Activated T-cell treated with anti-CD3 and anti-CD28 coated beads, Interleukin-2, amount 50 U/mL, for 72 hours (primary cell): ENCODE results near the gene MYADM. TPM values are rescaled to one million over a fixed set of nuclear protein-coding genes. Genes with fewer than 3 reads are reported as not detected.

Experiments used
- ATAC-seq, 2 donors: fragments of 150-1000 bp; cut with Tn5 transposase; replicated peaks in 1 of 2; 2 replicates each; pipeline ENCODE4 v1.10.0; 2021; ENCODE audit warnings: moderate library complexity in 2 of 2, mild to moderate bottlenecking in 1 of 2
- DNase-seq, 2 donors: peaks; one replicate each; pipeline ENCODE4 v3.0.0; 2021 to 2022; ENCODE audit warnings: mixed read lengths in 1 of 2
- H3K27ac Mint-ChIP-seq: one replicate; pipeline ENCODE4 v1.8.0; 2022; ENCODE audit warnings: mild to moderate bottlenecking, moderate library complexity, mixed read lengths
- H3K27me3 Mint-ChIP-seq: one replicate; pipeline ENCODE4 v1.8.0; 2022; ENCODE audit warnings: low read depth, mixed read lengths
- H3K36me3 Mint-ChIP-seq, 2 donors: one replicate each; pipeline ENCODE4 v1.8.0; 2022; ENCODE audit warnings: mixed read lengths in 2 of 2, mild to moderate bottlenecking in 1 of 2; ENCODE audit not compliant: insufficient read depth in 2 of 2
- H3K4me1 Mint-ChIP-seq: one replicate; pipeline ENCODE4 v1.8.0; 2022; ENCODE audit warnings: low read depth, mixed read lengths
- H3K4me3 Mint-ChIP-seq, 2 donors: one replicate each; pipeline ENCODE4 v1.8.0; 2022; ENCODE audit warnings: mild to moderate bottlenecking in 2 of 2, mixed read lengths in 2 of 2, moderate library complexity in 2 of 2
- H3K9me3 Mint-ChIP-seq, 2 donors: one replicate each; pipeline ENCODE4 v1.8.0; 2022; ENCODE audit warnings: mixed read lengths in 2 of 2
- total RNA-seq, 2 donors: library from RNA; stranded (reverse); gene quantifications; one replicate each; pipeline ENCODE4 v1.2.3, GENCODE V29; 2022

MYADM gene
- total RNA-seq, 2 donors from 2014 or later = 32.7 to 43.5 TPM

- Mint-ChIP-seq H3K4me1 (peaks cover 63% of the 10 kb centered on the region), H3K27ac (peak overlapping the region; percentile 21), H3K36me3 (peaks cover 11 to 17% of the 10 kb centered on the region in 2 donors), H3K27me3 (no peaks in the 10 kb centered on the region), H3K4me3 (peak overlapping the region; percentile 45 to 47), H3K9me3 (no peaks in the 10 kb centered on the region)
- no peak for ATAC-seq
- DNase-seq = no peak
These were observed 6.3 kb downstream of the MYADM start for GRCh38 chr19:53873773-53874605.

- peak overlapping the region; percentile 45 to 47 for H3K4me3 Mint-ChIP-seq
- H3K27me3 Mint-ChIP-seq = no peaks in the 10 kb centered on the region
- peaks cover 65% of the 10 kb centered on the region for H3K4me1 Mint-ChIP-seq
- ATAC-seq = no peak
- DNase-seq = no peak
- H3K9me3 Mint-ChIP-seq = no peaks in the 10 kb centered on the region
- peaks cover 11 to 17% of the 10 kb centered on the region in 2 donors for H3K36me3 Mint-ChIP-seq
- H3K27ac Mint-ChIP-seq = peak overlapping the region; percentile 21
These were observed 6.9 kb downstream of the MYADM start for GRCh38 chr19:53874606-53874990.

GRCh38 chr19:53875602-53876325, 8.1 kb downstream of the MYADM start:
- Mint-ChIP-seq H3K4me3 (no peak overlapping the region), H3K4me1 (peaks cover 59% of the 10 kb centered on the region), H3K9me3 (no peaks in the 10 kb centered on the region), H3K27me3 (no peaks in the 10 kb centered on the region), H3K36me3 (peaks cover 9 to 17% of the 10 kb centered on the region in 2 donors), H3K27ac (no peak overlapping the region)
- DNase-seq (no peak), ATAC-seq (no peak)

GRCh38 chr19:53876651-53877224, 9.1 kb downstream of the MYADM start:
- Mint-ChIP-seq H3K27me3 (no peaks in the 10 kb centered on the region), H3K4me1 (peaks cover 50% of the 10 kb centered on the region), H3K9me3 (no peaks in the 10 kb centered on the region), H3K4me3 (peak overlapping the region; percentile 26 to 50), H3K27ac (no peak overlapping the region), H3K36me3 (peaks cover 9 to 16% of the 10 kb centered on the region in 2 donors)
- ATAC-seq (no peak), DNase-seq (no peak)

- peaks cover 9 to 16% of the 10 kb centered on the region in 2 donors for H3K36me3 Mint-ChIP-seq
- H3K27ac Mint-ChIP-seq = no peak overlapping the region
- H3K9me3 Mint-ChIP-seq = no peaks in the 10 kb centered on the region
- DNase-seq (peak; percentile 28 to 51), ATAC-seq (no peak)
- no peaks in the 10 kb centered on the region for H3K27me3 Mint-ChIP-seq
- peaks cover 48% of the 10 kb centered on the region for H3K4me1 Mint-ChIP-seq
- peak overlapping the region; percentile 26 to 50 for H3K4me3 Mint-ChIP-seq
These were observed 9.7 kb downstream of the MYADM start for GRCh38 chr19:53877361-53877766.

GRCh38 chr19:53878776-53879139, 11.1 kb downstream of the MYADM start:
- no peak for DNase-seq
- H3K27me3 Mint-ChIP-seq = peaks cover 4% of the 10 kb centered on the region
- no peak overlapping the region for H3K4me3 Mint-ChIP-seq
- no peaks in the 10 kb centered on the region for H3K9me3 Mint-ChIP-seq
- H3K27ac Mint-ChIP-seq = no peak overlapping the region
- peaks cover 7 to 11% of the 10 kb centered on the region in 2 donors for H3K36me3 Mint-ChIP-seq
- peaks cover 46% of the 10 kb centered on the region for H3K4me1 Mint-ChIP-seq
- peak in 1 of 2 donors; percentile 3 for ATAC-seq

GRCh38 chr19:53879140-53880081, 11.7 kb downstream of the MYADM start:
- Mint-ChIP-seq H3K4me3 (no peak overlapping the region), H3K4me1 (peaks cover 42% of the 10 kb centered on the region), H3K36me3 (peaks cover 4 to 5% of the 10 kb centered on the region in 2 donors), H3K27me3 (peaks cover 11% of the 10 kb centered on the region), H3K27ac (no peak overlapping the region), H3K9me3 (no peaks in the 10 kb centered on the region)
- DNase-seq (peak; percentile 87 to 89), ATAC-seq (peak; percentile 90 to 93)

GRCh38 chr19:53880711-53881481, 13.2 kb downstream of the MYADM start:
- ATAC-seq (no peak), DNase-seq (no peak)
- Mint-ChIP-seq H3K27ac (no peak overlapping the region), H3K4me1 (peaks cover 28% of the 10 kb centered on the region), H3K36me3 (no peaks in the 10 kb centered on the region), H3K4me3 (no peak overlapping the region), H3K27me3 (peaks cover 15% of the 10 kb centered on the region), H3K9me3 (no peaks in the 10 kb centered on the region)

- Mint-ChIP-seq H3K27ac (no peak within 1 kb of the TSS), H3K4me3 (peak within 1 kb of the TSS in 1 of 2 donors; percentile 45), H3K36me3 (no peaks in the 10 kb centered on the region), H3K4me1 (peaks cover 23% of the 10 kb centered on the region), H3K9me3 (no peaks in the 10 kb centered on the region), H3K27me3 (peaks cover 15% of the 10 kb centered on the region)
- DNase-seq (peak; percentile 62 to 67), ATAC-seq (peak; percentile 38 to 41)
These were observed 14.1 kb downstream of the MYADM start, which contains the start of gene PRKCG for GRCh38 chr19:53881482-53882390. PRKCG (plus strand) TSS chr19:53882197; CDS start chr19:53882495, 298 bp downstream.

- Mint-ChIP-seq H3K4me3 (peak overlapping the region in 1 of 2 donors; percentile 45), H3K27me3 (peaks cover 15% of the 10 kb centered on the region), H3K27ac (no peak overlapping the region), H3K36me3 (no peaks in the 10 kb centered on the region), H3K4me1 (peaks cover 15% of the 10 kb centered on the region), H3K9me3 (no peaks in the 10 kb centered on the region)
- ATAC-seq = no peak
- DNase-seq = no peak
These were observed 14.8 kb downstream of the MYADM start for GRCh38 chr19:53882391-53883050.

- H3K4me1 Mint-ChIP-seq = peaks cover 12% of the 10 kb centered on the region
- no peaks in the 10 kb centered on the region for H3K9me3 Mint-ChIP-seq
- ATAC-seq (no peak), DNase-seq (no peak)
- H3K27ac Mint-ChIP-seq = no peak overlapping the region
- H3K36me3 Mint-ChIP-seq = no peaks in the 10 kb centered on the region
- H3K27me3 Mint-ChIP-seq = peaks cover 15% of the 10 kb centered on the region
- no peak overlapping the region for H3K4me3 Mint-ChIP-seq
These were observed 15.6 kb downstream of the MYADM start for GRCh38 chr19:53883231-53883661.
